Bronchial epithelial cell (primary cell): Measurements from ENCODE around the gene SNRNP27. TPM values are rescaled to one million over a fixed set of nuclear protein-coding genes. Genes with fewer than 3 reads are reported as not detected.

Experiments
- DNase-seq: peaks from one replicate; pipeline ENCODE4 v3.0.0-alpha.2; 2010; ENCODE audit warnings: low read depth
- FAIRE-seq: peaks from 2 replicates; lab custom pipeline; 2011; peaks lifted over from hg19 to GRCh38; lab: Jason Lieb, UNC
- H3K27me3 ChIP-seq: 2 replicates; pipeline ENCODE4 v1.5.1; 2011; ENCODE audit warnings: low read length; ENCODE audit not compliant: control insufficient read depth, insufficient read depth
- H3K36me3 ChIP-seq: 2 replicates; pipeline ENCODE4 v1.5.1; 2011; ENCODE audit warnings: low read length; ENCODE audit not compliant: control insufficient read depth, insufficient read depth
- H3K4me3 ChIP-seq: 2 replicates; pipeline ENCODE4 v1.5.1; 2011; ENCODE audit warnings: mild to moderate bottlenecking, low read depth, low read length, control low read depth
- CTCF ChIP-seq: IDR thresholded peaks from 2 replicates; pipeline ENCODE4 v1.5.1; 2011; ENCODE audit warnings: mild to moderate bottlenecking, moderate library complexity, low read length, control low read depth, inconsistent platforms; ENCODE audit not compliant: insufficient read depth, severe bottlenecking
- total RNA-seq: library from RNA; depleted of rRNA; stranded (reverse); fragments of >200 nt; gene quantifications from 2 replicates; pipeline ENCODE4 v1.2.1, GENCODE V29; 2014

Gene SNRNP27
- 22.9 and 30.5 TPM in 2 replicates for total RNA-seq

- FAIRE-seq (no peak), DNase-seq (peak; percentile 78)
- H3K27me3 ChIP-seq, result no peaks in the 10 kb centered on the region
- peak within 1 kb of the TSS; percentile 76 for H3K4me3 ChIP-seq
- peaks cover 1% of the 10 kb centered on the region for H3K36me3 ChIP-seq
- TF ChIP-seq CTCF, result no peak
These were observed at the start of gene SNRNP27 for GRCh38 chr2:69893684-69894551. SNRNP27 (plus strand) TSS chr2:69893956; CDS start chr2:69893985, 29 bp downstream.

GRCh38 chr2:69843993-69844392 is 49.8 kb upstream of the SNRNP27 start:
- no peaks in the 10 kb centered on the region for H3K27me3 ChIP-seq
- TF ChIP-seq CTCF, result no peak
- FAIRE-seq (no peak), DNase-seq (peak; percentile 54)
- no peaks in the 10 kb centered on the region for H3K36me3 ChIP-seq
- no peak overlapping the region for H3K4me3 ChIP-seq

- Histone ChIP-seq H3K4me3 (no peak overlapping the region), H3K36me3 (no peaks in the 10 kb centered on the region), H3K27me3 (no peaks in the 10 kb centered on the region)
- TF ChIP-seq CTCF, result no peak
- FAIRE-seq, result no peak
- DNase-seq, result no peak
These were observed 49.2 kb upstream of the SNRNP27 start for GRCh38 chr2:69844560-69844959.

- Histone ChIP-seq H3K36me3 (no peaks in the 10 kb centered on the region), H3K27me3 (no peaks in the 10 kb centered on the region), H3K4me3 (no peak overlapping the region)
- DNase-seq, result no peak
- TF ChIP-seq CTCF, result no peak
- FAIRE-seq, result no peak
These were observed 47.3 kb upstream of the SNRNP27 start for GRCh38 chr2:69846182-69847067.

- DNase-seq, result no peak
- Histone ChIP-seq H3K36me3 (no peaks in the 10 kb centered on the region), H3K4me3 (no peak overlapping the region), H3K27me3 (no peaks in the 10 kb centered on the region)
- FAIRE-seq, result no peak
- TF ChIP-seq CTCF, result no peak
These were observed 46.5 kb upstream of the SNRNP27 start for GRCh38 chr2:69847068-69847828.
